NCI-H524 treated with DMSO at 0.1 percent for 48 hours (cell line): ENCODE measurements around the gene SLC12A6.
"Not testable (repeated sequence)": the region's sequence is repeated elsewhere in the genome, so short reads cannot be mapped to it uniquely, and the experiment has no call there.

Experiments used
- DNase-seq: peaks from one replicate; lab custom pipeline; 2025; lab: John Stamatoyannopoulos, UW

SLC12A6 gene

DNA sequence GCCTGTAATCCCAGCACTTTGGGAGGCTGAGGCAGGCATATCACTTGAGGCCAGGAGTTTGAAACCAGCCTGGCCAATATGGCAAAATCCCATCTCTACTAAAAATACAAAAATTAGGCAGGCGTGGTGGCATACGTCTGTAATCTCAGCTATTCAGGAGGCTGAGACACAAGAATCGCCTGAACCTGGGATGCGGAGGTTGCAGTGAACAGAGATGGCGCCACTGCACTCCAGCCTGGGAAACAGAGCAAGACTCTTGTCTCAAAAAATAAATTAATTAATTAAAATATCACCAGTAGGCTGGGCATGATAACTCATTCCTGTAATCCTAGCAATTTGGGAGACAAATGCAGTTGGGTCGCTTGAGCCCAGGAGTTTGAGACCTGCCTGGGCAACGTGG, 144.3 kb downstream of the SLC12A6 start:
- not testable (repeated sequence) for DNase-seq

DNA sequence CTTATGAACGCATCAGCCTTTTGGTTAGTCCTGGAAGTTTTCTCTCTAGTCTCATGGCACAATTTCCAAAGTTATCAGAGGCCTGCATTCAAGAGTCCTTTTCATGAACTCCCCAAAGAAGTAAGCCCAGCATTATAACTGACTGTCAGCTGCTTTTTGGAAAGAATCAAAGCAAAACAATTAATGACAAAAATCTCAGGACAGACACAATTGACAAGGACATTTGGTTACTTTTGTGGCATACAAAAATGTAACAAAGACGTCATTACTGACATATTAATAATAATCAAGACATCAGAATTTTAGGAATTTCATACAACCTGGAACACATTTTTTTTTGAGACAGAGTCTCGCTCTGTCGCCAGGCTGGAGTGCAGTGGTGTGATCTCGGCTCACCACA, 148.9 kb downstream of the SLC12A6 start:
- no peak for DNase-seq

DNA sequence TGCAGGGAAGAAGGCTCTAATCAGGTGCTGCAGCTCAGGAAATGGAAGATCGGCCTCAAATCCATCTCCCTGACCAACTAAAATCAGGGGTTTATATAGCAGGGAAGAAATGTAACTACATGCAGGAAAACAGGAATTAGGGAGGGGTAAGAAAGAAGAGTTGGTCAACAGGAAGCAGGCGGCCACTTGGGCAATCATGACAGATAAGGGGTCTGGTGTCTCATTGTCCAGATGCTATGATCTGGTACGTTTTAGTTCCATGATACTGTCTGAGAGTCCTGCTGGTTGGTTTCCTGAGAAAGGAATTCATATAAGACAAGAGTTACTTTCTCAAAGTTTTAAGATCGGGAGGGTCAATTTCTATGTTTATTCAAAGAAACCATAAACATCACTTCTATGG, 151.9 kb downstream of the SLC12A6 start:
- no peak for DNase-seq

DNA sequence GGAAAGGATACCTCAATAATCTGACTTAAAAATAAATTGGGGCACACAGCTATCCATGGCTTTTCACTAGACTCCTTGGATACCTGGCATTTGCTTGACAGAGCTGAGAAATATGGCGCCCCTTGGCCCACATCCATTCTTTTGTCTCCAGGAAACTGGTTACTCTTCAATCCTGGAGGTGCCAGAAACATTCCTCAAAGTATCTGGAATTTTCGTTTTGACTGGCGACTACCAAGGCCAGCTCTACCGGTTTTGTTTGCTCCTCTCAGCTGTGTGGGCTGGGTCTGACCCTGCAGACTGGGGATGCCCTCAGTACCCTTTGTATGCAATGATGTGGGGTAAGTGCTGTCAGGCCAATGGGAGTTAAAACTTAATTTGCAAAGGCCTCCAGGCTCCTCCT, 154.6 kb downstream of the SLC12A6 start:
- DNase-seq: no peak
